Measurements from ENCODE around the gene AATK.

GRCh38 chr17:81191116-81191515, 25.1 kb upstream of the AATK start:
- TF ChIP-seq CTCF (IDR thresholded peaks at IDR 0.05; ENCODE audit: poor library complexity) (no peak), EZH2 (IDR thresholded peaks at IDR 0.05; ENCODE audit: borderline replicate concordance) (no peak)

Data from hepatocyte (in vitro differentiated cells).